ENCODE data around the gene USF2.

- TF ChIP-seq, protein P1, sequence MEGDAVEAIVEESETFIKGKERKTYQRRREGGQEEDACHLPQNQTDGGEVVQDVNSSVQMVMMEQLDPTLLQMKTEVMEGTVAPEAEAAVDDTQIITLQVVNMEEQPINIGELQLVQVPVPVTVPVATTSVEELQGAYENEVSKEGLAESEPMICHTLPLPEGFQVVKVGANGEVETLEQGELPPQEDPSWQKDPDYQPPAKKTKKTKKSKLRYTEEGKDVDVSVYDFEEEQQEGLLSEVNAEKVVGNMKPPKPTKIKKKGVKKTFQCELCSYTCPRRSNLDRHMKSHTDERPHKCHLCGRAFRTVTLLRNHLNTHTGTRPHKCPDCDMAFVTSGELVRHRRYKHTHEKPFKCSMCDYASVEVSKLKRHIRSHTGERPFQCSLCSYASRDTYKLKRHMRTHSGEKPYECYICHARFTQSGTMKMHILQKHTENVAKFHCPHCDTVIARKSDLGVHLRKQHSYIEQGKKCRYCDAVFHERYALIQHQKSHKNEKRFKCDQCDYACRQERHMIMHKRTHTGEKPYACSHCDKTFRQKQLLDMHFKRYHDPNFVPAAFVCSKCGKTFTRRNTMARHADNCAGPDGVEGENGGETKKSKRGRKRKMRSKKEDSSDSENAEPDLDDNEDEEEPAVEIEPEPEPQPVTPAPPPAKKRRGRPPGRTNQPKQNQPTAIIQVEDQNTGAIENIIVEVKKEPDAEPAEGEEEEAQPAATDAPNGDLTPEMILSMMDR (IDR thresholded peaks at IDR 0.05), result no peak
- TF ChIP-seq CBX2 (IDR thresholded peaks at IDR 0.05; ENCODE audit: borderline replicate concordance, low read depth), result no peak
- no peak for TF ChIP-seq POLR2A (IDR thresholded peaks at IDR 0.05; ENCODE audit: low read length)
- TF ChIP-seq, protein P2, sequence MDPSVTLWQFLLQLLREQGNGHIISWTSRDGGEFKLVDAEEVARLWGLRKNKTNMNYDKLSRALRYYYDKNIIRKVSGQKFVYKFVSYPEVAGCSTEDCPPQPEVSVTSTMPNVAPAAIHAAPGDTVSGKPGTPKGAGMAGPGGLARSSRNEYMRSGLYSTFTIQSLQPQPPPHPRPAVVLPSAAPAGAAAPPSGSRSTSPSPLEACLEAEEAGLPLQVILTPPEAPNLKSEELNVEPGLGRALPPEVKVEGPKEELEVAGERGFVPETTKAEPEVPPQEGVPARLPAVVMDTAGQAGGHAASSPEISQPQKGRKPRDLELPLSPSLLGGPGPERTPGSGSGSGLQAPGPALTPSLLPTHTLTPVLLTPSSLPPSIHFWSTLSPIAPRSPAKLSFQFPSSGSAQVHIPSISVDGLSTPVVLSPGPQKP (IDR thresholded peaks at IDR 0.05; ENCODE audit: low read depth, low read length), result no peak
- TF ChIP-seq SMC3 (IDR thresholded peaks at IDR 0.05), result no peak
- no peak for TF ChIP-seq EHMT2 (IDR thresholded peaks at IDR 0.05; ENCODE audit: low read depth)
- no peak for TF ChIP-seq HDAC2 (IDR thresholded peaks at IDR 0.05)
- no peak for TF ChIP-seq ZSCAN20 (CRISPR knock-in tag; IDR thresholded peaks at IDR 0.05)
Observed at GRCh38 chr19:35271546-35271945, 2.8 kb downstream of the USF2 start.

Data from A549 (cell line).